ENCODE results near the gene SPATA32. TPM values are rescaled to one million over a fixed set of nuclear protein-coding genes. Genes with fewer than 3 reads are reported as not detected.

Gene SPATA32
- total and polyA plus RNA-seq, 12 donors, result 0.13 to 0.16 TPM; not detected in 10

- ATAC-seq, result no peak
- no peak for DNase-seq
- no peaks in the 10 kb centered on the region for H3K27me3 ChIP-seq
- H3K9me3 ChIP-seq, result no peaks in the 10 kb centered on the region
- H3K27ac ChIP-seq, result peak overlapping the region; percentile 3 to 89 (median 84)
- TF ChIP-seq, protein P1, sequence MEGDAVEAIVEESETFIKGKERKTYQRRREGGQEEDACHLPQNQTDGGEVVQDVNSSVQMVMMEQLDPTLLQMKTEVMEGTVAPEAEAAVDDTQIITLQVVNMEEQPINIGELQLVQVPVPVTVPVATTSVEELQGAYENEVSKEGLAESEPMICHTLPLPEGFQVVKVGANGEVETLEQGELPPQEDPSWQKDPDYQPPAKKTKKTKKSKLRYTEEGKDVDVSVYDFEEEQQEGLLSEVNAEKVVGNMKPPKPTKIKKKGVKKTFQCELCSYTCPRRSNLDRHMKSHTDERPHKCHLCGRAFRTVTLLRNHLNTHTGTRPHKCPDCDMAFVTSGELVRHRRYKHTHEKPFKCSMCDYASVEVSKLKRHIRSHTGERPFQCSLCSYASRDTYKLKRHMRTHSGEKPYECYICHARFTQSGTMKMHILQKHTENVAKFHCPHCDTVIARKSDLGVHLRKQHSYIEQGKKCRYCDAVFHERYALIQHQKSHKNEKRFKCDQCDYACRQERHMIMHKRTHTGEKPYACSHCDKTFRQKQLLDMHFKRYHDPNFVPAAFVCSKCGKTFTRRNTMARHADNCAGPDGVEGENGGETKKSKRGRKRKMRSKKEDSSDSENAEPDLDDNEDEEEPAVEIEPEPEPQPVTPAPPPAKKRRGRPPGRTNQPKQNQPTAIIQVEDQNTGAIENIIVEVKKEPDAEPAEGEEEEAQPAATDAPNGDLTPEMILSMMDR (IDR thresholded peaks at IDR 0.05), result no peak
- H3K4me3 ChIP-seq, result no peak overlapping the region
- peaks cover 49 to 100% (median 97%) of the 10 kb centered on the region in 9 donors for H3K4me1 ChIP-seq
- 36 to 41% methylated on average over 1 of the region's 1 CpG for WGBS, 2 donors
- peaks cover 0 to 3% (median 0%) of the 10 kb centered on the region in 9 donors for H3K36me3 ChIP-seq
- intact Hi-C loops (cut with DNase I), result loop anchor here in 1 of 10 donors (5.0 kb wide), 1 partner anchor 86 kb away; no protein-coding TSS in a partner anchor
These were observed 34.9 kb upstream of the SPATA32 start for GRCh38 chr17:45296833-45297124.

DNA sequence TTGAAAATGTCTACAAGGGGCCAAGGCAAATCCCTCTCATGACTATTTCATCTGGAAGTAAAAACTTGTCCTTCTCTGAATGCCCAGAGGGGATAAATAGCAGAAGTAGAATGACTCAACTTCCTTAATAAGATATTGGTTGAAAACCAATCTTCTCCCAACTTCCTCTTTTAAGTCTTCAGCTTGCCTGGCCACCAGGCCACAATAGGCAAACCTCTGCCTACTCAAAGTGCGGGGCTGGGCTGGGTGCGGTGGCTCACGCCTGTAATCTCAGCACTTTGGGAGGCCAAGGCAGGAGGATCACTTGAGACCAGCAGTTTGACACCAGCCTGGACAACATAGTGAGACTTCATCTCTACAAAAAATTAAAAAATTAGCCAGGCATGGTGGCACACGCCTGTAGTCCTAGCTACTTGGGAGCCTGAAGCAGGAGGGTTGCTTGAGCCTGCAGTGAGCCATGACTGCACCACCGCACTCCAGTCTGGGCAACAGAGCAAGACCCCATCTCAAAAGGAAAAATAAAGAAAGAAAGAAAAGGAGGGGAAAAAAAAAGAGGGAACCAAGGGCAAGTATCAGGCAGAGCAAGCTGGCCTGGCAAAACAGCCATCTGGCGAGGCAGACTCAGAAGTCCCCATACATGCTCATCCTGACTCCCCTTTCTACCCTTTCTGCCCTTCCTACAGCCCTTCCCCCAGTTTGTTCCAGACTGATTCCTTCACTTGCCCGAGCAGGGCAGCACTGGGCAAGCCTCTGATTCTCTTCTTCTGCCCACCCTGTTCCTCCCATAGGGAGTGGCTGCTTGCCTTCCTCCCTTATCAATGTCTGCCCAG lies 34.3 kb upstream of the SPATA32 start:
- DNase-seq (no peak), ATAC-seq (no peak)
- TF ChIP-seq, protein P1 (IDR thresholded peaks at IDR 0.05), result no peak
- Histone ChIP-seq H3K9me3 (no peaks in the 10 kb centered on the region), H3K4me3 (no peak overlapping the region), H3K36me3 (peaks cover 0 to 3% (median 0%) of the 10 kb centered on the region in 9 donors), H3K27ac (peak overlapping the region; percentile 3 to 89 (median 84)), H3K4me1 (peaks cover 55 to 100% (median 100%) of the 10 kb centered on the region in 9 donors), H3K27me3 (no peaks in the 10 kb centered on the region)
- WGBS, 2 donors, result 84 to 94% methylated on average over 7 of the region's 7 CpGs
- intact Hi-C loops (cut with DNase I), result loop anchor here in 1 of 10 donors (5.0 kb wide), 1 partner anchor 86 kb away; no protein-coding TSS in a partner anchor

GRCh38 chr17:45294506-45294905 lies 32.6 kb upstream of the SPATA32 start:
- H3K9me3 ChIP-seq, result no peaks in the 10 kb centered on the region
- no peaks in the 10 kb centered on the region for H3K27me3 ChIP-seq
- intact Hi-C loops (cut with DNase I), result no loop called here
- H3K4me3 ChIP-seq, result no peak overlapping the region
- H3K36me3 ChIP-seq, result peaks cover 0 to 14% (median 9%) of the 10 kb centered on the region in 9 donors
- WGBS, 2 donors, result 34 to 38% methylated on average over 3 of the region's 3 CpGs
- TF ChIP-seq, protein P1 (IDR thresholded peaks at IDR 0.05), result no peak
- peak overlapping the region; percentile 70 to 89 (median 84) for H3K27ac ChIP-seq
- ATAC-seq (peak in 7 of 8 donors; percentile 19 to 78 (median 58)), DNase-seq (peak in 1 of 2 donors; percentile 64)
- H3K4me1 ChIP-seq, result peaks cover 68 to 100% (median 100%) of the 10 kb centered on the region in 9 donors

DNA sequence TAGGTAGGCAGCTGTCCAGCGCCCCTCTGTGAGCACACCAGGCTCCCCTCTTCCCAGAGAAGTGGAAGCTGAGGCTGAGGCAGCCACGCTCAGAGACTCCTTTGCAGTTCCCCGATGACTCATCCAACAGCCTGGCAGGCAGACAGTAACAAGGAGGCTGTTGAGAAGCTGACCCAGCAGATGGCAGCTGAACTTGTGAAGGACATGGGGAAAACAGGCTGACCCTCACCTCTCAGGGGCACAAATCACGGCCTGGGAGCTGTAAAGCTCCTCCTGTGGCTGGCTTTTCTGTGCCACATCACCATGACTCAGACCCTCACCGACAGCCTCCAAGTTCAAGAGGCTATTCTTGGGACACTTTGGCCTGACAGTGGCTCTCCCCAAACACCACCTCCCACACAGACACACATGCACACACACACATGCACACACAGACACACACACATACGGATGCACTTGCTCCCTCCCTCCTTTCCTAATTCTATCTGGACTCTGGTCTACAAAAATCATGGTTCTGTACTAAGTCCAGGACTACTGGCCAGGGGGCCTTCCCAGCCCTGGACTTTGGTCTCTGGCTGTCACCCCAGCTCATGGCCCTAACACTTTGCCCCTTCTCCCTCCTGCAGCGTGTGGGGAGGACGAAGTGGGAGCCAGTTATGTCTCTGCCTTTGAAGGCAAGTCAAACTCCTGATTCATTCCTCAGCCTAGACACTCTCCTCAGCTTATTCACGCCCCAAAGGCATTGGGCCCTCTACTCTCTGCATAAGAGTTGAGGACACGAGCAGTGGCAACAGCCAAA lies 31.7 kb upstream of the SPATA32 start:
- ATAC-seq (peak; percentile 63 to 83 (median 74)), DNase-seq (peak; percentile 74 to 75)
- TF ChIP-seq, protein P1 (IDR thresholded peaks at IDR 0.05), result peak in 4 of 9 donors; percentile 10 to 31 (median 18)
- Histone ChIP-seq H3K4me1 (peaks cover 60 to 100% (median 100%) of the 10 kb centered on the region in 9 donors), H3K27ac (peak overlapping the region; percentile 70 to 89 (median 84)), H3K9me3 (no peaks in the 10 kb centered on the region), H3K36me3 (peaks cover 0 to 22% (median 15%) of the 10 kb centered on the region in 9 donors), H3K4me3 (no peak overlapping the region), H3K27me3 (no peaks in the 10 kb centered on the region)
- intact Hi-C loops (cut with DNase I), result loop anchor here in 1 of 10 donors (1.0 kb wide), 1 partner anchor 23 kb away; no protein-coding TSS in a partner anchor
- 36 to 44% methylated on average over 10 of the region's 10 CpGs for WGBS, 2 donors

Data from heart right ventricle (tissue), 16 donors.